Stimulated activated CD4-positive, alpha-beta T cell treated with anti-CD3 and anti-CD28 coated beads, Interleukin-2, amount 100 ng/mL, for 4 hours (primary cell): ENCODE results near the gene TARS3.

Experiments used
- DNase-seq: peaks from one replicate; pipeline ENCODE4 v3.0.0-alpha.2; 2020; ENCODE audit warnings: low read depth

Gene TARS3

GRCh38 chr15:101698314-101698713 lies 26.0 kb downstream of the TARS3 start:
- DNase-seq = no peak

GRCh38 chr15:101697488-101697887 lies 26.8 kb downstream of the TARS3 start:
- DNase-seq = no peak

GRCh38 chr15:101696829-101697228 lies 27.4 kb downstream of the TARS3 start:
- no peak for DNase-seq

GRCh38 chr15:101694261-101694660 lies 30.0 kb downstream of the TARS3 start:
- DNase-seq = no peak

DNA sequence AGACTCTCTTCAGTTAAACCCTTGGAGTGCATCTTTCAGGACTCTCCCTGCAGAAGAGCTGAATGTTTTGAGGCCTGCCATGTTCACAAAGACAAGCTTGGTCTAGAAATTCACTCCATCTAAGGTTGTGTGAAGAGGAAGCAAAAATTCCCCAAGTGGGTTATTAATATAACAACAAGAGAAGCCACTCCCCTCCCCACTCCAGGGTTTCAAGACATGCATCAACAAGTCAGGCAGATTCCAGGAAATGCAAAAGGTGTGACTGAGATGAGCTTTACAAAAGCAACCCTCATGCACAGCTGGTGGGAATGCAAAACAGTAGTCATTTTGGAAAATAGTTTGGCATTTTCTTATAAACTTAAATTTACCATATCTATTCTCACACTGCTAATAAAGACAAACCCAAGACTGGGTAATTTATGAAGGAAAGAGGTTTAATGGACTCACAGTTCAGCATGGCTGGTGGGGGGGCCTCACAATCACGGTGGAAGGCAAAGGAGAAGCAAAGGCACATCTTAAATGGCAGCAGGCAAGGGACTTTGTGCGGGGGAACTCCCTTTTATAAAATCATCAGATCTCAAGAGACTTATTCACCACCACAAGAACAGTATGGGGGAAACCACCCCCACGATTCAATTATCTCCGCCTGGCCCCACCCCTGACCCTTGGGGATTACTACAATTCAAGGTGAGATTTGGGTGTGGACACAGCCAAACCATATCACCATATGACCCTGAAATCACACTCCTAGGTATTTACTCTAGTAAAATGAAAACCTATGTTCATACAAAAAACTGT lies 31.3 kb downstream of the TARS3 start:
- DNase-seq = no peak

DNA sequence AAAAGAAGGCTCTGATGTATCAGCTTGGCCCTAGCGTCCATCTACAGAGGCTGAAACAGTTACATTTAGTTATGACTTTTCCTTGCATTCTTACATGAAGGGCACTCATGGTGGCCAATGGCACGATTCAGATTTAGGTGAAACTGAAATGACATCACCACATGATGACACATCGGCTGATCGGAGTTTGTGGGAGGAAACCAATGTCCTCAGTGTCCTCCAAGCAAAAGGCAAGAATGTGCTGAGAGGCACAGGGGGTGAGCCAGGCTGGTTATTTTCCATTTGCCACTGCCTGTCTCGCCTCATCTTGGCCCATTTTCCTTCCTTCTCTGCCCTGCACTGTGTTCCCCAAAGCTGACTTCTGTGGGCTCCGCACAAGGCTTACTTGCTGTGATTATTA lies 34.4 kb downstream of the TARS3 start:
- DNase-seq = no peak

DNA sequence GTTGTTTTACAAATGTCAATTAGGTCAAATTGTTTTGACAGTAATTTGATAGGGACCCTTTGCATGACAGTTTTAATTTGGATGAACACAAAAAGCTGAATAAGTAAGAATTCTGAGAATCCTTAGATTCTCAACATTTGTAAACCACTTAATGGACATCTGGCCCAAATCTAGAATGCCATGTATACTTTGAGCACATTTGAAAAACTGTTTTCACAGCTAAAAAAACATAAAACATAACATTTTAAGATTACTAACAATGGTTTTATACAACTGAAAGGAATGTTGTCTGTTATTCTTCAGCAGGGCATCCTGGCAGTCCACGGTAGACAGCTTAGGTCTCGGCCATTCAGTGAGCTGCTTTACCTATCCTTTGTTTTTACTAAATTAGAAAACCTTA lies 37.6 kb downstream of the TARS3 start:
- no peak for DNase-seq

- DNase-seq = no peak
Measured at GRCh38 chr15:101684877-101685276, 39.4 kb downstream of the TARS3 start.

DNA sequence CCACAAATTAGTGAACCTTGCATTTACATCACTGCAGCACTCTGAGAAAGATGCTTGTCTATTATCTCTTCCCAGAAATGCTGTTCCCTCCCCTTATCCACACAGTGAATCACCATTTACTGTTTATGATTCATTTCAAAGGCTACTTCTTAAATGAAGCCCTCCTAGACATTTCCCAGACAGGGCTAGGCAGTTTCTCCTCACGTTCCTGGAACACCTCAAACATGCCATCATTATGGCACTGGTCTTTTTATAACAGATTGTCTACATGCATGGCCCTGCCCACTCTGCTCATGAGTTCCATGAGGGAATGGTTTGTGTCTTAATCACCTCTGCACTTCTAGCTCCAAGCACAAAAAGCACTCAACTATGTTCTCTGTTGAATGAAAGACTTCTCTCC lies 39.9 kb downstream of the TARS3 start:
- DNase-seq = no peak

- DNase-seq = no peak
Measured at GRCh38 chr15:101679806-101680205, 44.5 kb downstream of the TARS3 start.

- DNase-seq = no peak
Measured at GRCh38 chr15:101676921-101677329, 47.3 kb downstream of the TARS3 start.

GRCh38 chr15:101675796-101676582 lies 48.3 kb downstream of the TARS3 start:
- DNase-seq = no peak

GRCh38 chr15:101675015-101675414 lies 49.3 kb downstream of the TARS3 start:
- no peak for DNase-seq

- no peak for DNase-seq
Measured at GRCh38 chr15:101672298-101672697, 52.0 kb downstream of the TARS3 start.

GRCh38 chr15:101669744-101670143 lies 54.5 kb downstream of the TARS3 start:
- DNase-seq = no peak

DNA sequence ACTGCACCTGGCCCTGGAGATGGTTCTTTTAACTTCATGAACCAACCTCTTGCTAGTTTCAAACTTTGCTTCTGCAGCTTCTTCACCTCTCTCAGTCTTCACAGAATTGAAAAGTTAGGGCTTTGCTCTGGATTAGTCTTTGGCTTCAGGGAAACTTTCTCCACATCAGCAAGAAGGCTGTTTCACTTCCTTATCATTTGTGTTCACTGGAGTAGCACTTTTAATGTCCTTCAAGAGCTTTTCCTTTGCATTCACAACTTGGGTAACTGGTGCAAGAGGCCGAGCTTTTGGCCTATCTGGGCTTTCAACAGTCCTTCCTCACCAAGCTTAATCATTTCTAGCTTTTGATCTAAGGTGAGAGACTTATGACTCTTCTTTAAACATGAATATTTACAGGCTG lies 56.4 kb downstream of the TARS3 start:
- DNase-seq = no peak

- DNase-seq = no peak
Measured at GRCh38 chr15:101664303-101664913, 59.9 kb downstream of the TARS3 start.

GRCh38 chr15:101662203-101662602 lies 62.1 kb downstream of the TARS3 start:
- no peak for DNase-seq

- DNase-seq = no peak
Measured at GRCh38 chr15:101660005-101660404, 64.3 kb downstream of the TARS3 start.

DNA sequence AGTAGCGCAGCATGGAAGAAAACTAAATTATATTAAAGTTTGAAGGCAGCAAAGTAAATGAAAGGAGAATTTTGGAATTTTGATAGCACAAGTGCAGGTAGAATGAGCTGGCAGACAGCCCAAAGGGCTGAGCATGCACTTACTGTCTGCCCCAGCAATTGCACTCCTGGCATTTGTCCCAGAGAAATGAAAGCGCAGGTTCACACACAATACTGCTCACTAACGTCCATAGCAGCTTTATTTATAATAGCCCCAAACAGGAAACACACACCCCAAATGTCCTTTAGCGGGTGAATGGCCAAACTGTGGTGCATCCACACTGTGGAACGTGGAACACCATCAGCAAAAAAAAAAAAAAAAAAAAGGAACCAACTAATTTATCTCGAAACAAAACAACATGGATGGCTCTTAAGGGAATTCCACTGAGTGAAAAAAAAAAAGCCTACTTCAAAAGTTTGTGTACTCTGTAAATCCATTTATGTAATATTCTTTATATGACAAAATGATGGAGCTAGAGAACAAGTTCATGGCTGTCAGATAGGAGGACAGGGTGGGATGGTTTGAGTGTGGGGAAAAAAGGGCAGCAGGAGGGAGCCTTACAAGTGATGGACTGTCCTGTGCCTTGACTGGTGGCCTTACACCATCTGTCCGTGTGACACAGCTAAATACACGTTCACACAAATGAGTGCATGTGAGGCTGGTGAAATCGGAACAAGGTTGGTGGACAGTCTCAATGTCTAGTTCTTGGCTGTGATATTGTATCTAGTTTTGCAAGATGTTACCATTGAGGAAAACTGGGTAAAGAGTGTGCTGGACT lies 66.1 kb downstream of the TARS3 start:
- DNase-seq = no peak

- DNase-seq = no peak
Measured at GRCh38 chr15:101657171-101657570, 67.1 kb downstream of the TARS3 start.
